ENCODE results near the gene ATM. TPM values are rescaled to one million over a fixed set of nuclear protein-coding genes. Genes with fewer than 3 reads are reported as not detected.

Gene ATM
- total RNA-seq, 3 donors from 2014 or later, result 30.5 to 56.8 (median 36.4) TPM

- H3K4me1 ChIP-seq (ENCODE audit: low read depth), result peaks cover 5% of the 10 kb centered on the region
- no peak for ATAC-seq
- H3K36me3 ChIP-seq (ENCODE audit: low read depth), result peaks cover 5% of the 10 kb centered on the region
- intact Hi-C loops (cut with DNase I, micrococcal nuclease), result no loop called here
- TF ChIP-seq, protein P1, sequence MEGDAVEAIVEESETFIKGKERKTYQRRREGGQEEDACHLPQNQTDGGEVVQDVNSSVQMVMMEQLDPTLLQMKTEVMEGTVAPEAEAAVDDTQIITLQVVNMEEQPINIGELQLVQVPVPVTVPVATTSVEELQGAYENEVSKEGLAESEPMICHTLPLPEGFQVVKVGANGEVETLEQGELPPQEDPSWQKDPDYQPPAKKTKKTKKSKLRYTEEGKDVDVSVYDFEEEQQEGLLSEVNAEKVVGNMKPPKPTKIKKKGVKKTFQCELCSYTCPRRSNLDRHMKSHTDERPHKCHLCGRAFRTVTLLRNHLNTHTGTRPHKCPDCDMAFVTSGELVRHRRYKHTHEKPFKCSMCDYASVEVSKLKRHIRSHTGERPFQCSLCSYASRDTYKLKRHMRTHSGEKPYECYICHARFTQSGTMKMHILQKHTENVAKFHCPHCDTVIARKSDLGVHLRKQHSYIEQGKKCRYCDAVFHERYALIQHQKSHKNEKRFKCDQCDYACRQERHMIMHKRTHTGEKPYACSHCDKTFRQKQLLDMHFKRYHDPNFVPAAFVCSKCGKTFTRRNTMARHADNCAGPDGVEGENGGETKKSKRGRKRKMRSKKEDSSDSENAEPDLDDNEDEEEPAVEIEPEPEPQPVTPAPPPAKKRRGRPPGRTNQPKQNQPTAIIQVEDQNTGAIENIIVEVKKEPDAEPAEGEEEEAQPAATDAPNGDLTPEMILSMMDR (IDR thresholded peaks at IDR 0.05), result no peak
- no peaks in the 10 kb centered on the region for H3K9me3 ChIP-seq
- H3K4me3 ChIP-seq, result no peak overlapping the region
- no peak for DNase-seq
These were observed 3.2 kb downstream of the ATM start for GRCh38 chr11:108226036-108226435.

DNA sequence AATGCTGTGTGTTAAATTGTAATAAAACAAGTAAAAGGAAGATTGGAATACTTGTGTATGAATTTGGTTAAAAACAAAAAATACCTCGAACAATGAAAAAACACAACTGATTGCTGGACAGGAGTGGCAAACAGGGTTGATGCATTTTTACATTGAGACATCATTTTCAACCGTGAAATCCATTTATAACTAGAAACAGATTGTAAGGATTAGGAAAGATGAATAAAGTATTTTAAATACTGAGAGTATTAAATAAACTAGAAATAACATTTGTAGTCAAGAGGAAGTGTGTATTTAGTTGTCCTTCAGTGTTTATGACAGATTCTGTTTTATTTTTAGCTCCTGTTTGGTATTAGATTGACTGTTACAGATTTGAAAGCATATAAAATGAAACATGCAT, 5.4 kb downstream of the ATM start:
- Histone ChIP-seq H3K36me3 (ENCODE audit: low read depth) (no peaks in the 10 kb centered on the region), H3K9me3 (no peaks in the 10 kb centered on the region), H3K4me1 (ENCODE audit: low read depth) (no peaks in the 10 kb centered on the region), H3K4me3 (no peak overlapping the region)
- intact Hi-C loops (cut with DNase I, micrococcal nuclease), result no loop called here
- TF ChIP-seq, protein P1 (IDR thresholded peaks at IDR 0.05), result no peak
- ATAC-seq, result no peak
- no peak for DNase-seq

- H3K4me1 ChIP-seq (ENCODE audit: low read depth), result peaks cover 6% of the 10 kb centered on the region
- DNase-seq (no peak), ATAC-seq (no peak)
- TF ChIP-seq, protein P1 (IDR thresholded peaks at IDR 0.05), result no peak
- intact Hi-C loops (cut with DNase I, micrococcal nuclease), result no loop called here
- H3K36me3 ChIP-seq (ENCODE audit: low read depth), result no peaks in the 10 kb centered on the region
- H3K9me3 ChIP-seq, result no peaks in the 10 kb centered on the region
- no peak overlapping the region for H3K4me3 ChIP-seq
These were observed 10.5 kb downstream of the ATM start for GRCh38 chr11:108233277-108233945.

GRCh38 chr11:108235192-108235591, 12.3 kb downstream of the ATM start:
- intact Hi-C loops (cut with DNase I, micrococcal nuclease), result no loop called here
- Histone ChIP-seq H3K9me3 (no peaks in the 10 kb centered on the region), H3K4me1 (ENCODE audit: low read depth) (peaks cover 6% of the 10 kb centered on the region), H3K36me3 (ENCODE audit: low read depth) (no peaks in the 10 kb centered on the region), H3K4me3 (no peak overlapping the region)
- DNase-seq, result no peak
- TF ChIP-seq, protein P1 (IDR thresholded peaks at IDR 0.05), result no peak
- peak; percentile 67 for ATAC-seq

DNA sequence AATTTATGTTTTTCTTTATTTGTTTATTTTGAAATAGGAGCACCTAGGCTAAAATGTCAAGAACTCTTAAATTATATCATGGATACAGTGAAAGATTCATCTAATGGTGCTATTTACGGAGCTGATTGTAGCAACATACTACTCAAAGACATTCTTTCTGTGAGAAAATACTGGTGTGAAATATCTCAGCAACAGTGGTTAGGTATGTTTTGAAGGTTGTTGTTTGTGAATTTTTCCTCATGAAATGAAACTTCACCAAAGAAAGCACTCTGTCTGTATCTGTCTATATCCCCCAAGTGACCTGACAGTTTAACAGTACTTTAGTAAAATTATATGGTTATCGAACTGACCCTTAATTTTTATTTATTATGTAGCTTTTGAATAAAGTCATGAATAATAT, 12.8 kb downstream of the ATM start:
- H3K4me3 ChIP-seq, result no peak overlapping the region
- no peaks in the 10 kb centered on the region for H3K36me3 ChIP-seq (ENCODE audit: low read depth)
- no peaks in the 10 kb centered on the region for H3K9me3 ChIP-seq
- no peak for DNase-seq
- no peak for ATAC-seq
- H3K4me1 ChIP-seq (ENCODE audit: low read depth), result peaks cover 6% of the 10 kb centered on the region
- intact Hi-C loops (cut with DNase I, micrococcal nuclease), result no loop called here
- TF ChIP-seq, protein P1 (IDR thresholded peaks at IDR 0.05), result no peak

Measured in mucosa of descending colon (tissue), 3 donors.